Stimulated activated CD8-positive, alpha-beta memory T cell treated with anti-CD3 and anti-CD28 coated beads, Interleukin-12 subunit alpha, Interleukin-12 subunit beta, amount 100 ng/mL, for 24 hours (primary cell): ENCODE data around the gene AKAP13.
"Not testable (repeated sequence)": the region's sequence is repeated elsewhere in the genome, so short reads cannot be mapped to it uniquely, and the experiment has no call there.

ENCODE experiments used
- DNase-seq: peaks from one replicate; pipeline ENCODE4 v3.0.0-alpha.2; 2020; ENCODE audit errors: extremely low read depth

The AKAP13 gene

DNA sequence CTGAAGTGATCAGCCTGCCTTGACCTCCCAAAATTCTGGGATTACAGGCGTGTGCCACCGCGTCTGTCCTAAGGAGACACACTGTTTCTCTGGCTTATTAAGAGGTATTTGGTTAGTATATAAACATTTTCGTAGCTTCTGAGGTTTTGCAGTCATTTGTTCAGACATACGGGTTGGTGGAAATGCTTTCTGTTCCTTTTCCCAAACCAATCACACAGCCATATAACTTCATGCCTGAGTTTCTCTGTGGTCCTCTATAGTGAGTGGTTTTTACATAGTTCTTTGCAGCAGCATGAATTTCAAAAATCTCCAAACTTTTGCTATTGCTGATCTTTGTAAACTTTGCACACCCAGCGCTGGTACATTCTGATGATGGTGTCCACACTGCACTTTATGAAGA, 100.5 kb downstream of the AKAP13 start:
- DNase-seq, result no peak

DNA sequence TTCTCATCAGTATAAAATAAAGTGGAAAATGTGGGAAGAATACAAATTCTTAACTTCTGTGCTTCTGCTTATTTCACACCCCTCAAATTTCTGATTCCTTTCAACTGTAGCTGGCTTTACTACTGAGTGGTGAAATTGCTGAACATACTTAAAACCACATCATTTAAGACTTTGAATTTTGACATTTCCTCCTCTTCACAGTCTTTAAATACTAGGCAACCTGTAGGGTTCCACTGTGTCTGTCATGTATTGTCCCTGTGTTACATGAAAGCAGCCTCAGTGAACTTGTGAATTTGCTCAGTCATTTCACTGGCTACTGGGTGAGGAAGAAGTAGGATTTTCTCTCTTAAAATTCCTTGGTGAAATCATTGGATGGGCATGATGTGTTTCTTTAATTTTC, 101.1 kb downstream of the AKAP13 start:
- DNase-seq, result not testable (repeated sequence)

DNA sequence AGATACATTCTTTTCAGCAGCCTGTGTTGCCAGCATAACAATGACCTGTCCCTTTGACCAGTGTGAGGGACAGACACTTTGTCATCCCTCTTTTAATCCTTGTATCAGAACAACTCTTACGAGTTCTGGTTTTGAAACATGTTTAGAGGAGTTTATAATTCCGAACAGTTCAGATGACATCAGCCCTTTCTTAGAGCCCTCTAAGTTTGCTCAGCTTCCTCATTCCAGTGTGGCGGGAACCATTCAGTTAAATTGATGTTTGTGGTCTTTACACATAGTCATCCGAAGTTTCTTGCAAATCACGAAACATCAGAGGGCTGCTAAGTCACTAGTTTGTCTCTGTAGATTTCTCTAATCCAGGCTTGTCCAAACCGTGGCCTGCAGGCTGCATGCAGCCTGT, 102.5 kb downstream of the AKAP13 start:
- DNase-seq, result no peak

DNA sequence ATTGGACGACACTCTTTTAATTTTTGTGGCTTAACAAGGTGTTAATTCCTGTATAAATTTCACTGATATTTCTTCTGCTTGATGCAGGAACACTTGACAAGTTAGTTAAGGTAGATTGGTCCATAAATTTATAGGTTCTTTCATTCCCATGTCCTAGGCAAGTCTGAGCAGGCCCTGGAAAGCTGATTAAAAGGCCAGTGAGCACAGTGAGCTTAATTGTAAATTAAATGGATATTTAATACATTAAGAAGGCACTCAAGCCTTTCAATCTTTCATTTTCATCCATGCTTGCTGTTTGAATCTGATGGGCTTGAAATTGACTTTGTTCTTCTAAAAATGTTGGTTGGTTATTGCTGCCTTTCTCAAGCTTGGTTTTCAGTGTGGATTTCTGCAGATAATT, 103.6 kb downstream of the AKAP13 start:
- not testable (repeated sequence) for DNase-seq

DNA sequence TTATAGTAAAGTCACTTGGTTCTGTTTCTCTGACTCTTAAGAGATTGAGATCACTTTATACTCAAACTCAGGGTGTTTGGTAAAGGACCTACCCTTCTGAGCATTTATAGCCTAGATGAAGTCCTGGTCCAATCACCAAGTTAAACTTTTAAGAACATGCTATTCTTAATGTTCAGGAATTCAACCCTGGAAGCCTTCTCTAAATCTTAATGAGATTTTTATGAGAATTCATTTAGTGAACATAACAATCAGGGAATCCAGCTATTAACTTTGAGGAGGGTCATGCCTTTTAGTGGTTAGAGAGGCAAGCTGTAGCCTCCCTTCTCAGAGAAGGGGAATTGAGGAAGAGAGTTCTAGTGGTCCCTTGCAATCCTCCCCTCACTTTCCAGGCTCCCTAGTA, 104.5 kb downstream of the AKAP13 start:
- DNase-seq, result not testable (repeated sequence)

DNA sequence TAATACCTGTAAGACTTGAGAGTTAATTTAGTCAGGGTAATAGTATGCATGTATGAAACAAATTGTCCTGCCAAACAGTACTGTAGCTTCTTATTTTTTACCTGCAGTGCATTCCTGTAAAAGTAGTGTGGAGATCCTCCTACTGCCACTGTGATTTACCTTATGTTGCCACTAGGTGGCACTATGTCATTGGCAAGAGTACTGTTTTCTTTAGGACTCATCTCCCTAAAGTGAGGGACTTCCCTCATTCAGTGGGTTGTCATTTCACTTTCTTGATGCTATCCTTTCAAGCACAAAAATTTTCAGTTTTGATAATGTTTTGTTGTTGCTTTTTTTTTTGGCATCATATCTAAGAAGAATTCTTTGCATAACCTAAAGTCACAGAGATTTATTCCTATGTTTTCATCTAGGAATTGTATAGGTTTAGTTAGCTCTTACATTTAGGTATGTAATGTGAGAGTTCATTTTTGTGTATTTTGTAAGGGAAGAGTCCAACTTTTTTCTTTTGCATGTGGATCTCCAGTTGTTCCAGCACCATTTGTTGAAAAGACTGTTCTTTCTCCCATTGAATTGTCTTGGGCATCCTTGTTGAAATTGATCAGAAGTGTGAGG, 105.7 kb downstream of the AKAP13 start:
- peak; percentile 17 for DNase-seq

DNA sequence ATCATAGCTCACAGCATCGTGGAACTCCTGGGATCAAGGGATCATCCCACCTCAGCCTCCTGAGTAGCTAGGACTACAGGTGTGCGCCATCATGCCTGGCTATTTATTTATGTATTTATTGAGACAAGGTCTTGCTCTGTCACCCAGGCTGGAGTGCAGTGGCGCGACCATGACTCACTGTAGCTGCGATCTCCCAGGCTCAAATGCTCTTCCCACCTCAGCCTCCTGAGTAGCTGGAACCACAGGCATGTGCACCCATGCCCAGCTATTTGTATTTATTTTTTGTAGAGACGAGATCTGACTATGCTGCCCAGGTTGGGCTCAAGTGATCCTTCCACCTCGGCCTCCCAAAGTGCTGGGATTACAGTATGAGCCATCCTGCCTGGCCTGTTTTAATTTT, 107.4 kb downstream of the AKAP13 start:
- not testable (repeated sequence) for DNase-seq

DNA sequence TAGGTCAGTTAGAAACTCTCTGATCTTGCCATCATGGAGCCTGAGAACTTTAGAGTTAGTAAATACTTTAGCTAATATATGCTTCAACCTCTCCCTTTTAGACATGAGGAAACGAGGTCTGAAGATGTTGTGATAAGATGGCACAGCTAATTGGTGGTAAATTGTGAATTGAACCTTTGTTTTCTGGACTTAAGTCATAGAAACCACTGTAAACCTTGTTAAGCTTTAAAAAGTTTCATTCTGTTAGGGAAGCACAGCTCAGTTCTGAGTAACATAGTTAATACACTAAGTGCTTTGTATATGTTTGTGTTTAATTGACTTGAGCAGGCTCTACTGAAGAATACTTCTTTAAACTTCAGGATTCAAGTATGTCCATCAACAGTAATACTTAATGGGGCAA, 108.6 kb downstream of the AKAP13 start:
- no peak for DNase-seq

DNA sequence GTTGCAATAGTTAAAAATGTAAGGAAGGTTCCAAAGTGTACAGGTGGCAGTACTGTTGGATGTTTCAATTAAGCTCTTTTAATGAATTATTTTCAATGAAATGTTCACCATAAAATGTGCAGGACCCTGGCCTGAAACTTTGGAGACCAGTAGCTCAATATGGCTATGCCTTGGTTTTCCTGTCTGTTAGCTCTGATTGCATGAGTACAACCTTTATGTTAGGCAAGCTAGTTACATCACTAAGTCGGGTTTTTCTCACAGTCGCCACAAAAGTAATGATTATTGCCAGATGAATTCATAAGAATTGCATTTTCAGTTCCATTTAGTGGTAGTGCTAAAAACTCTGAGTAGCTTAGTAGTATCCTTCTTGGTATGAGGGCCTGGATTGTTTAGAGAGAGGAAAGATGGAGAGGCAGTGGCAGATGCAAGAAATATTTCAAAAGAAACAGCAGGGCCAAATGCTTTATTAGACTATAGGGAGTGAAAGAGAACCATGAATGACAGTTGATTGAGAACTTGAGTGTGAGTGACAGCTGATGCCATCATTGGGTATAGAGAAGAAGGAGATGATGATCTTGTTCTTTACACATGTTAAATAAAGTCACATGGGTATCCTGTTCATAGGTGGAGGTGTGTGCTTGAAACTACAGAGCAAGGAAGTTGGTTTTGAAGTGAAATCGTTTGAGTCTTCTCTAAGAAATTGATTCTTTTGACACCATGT, 109.5 kb downstream of the AKAP13 start:
- DNase-seq, result no peak

DNA sequence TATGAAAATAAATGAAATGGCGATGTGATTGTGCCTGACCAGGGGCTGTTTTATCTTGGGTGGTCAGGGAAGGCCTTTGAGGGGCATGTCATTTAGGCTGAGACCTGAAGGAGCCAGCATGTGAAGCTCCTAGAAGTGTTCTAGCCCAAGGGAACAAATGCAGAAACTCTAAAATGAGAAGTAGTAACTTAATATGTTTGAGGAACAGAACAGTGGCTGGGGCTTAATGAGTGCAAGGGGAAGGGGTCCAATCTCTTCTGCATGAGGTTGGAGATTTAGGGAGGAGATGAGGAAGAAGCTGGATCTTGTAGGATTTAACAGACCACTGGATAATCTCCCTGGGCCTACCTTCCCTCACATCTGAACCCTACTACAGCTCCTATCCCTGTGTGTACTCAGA, 110.5 kb downstream of the AKAP13 start:
- no peak for DNase-seq

DNA sequence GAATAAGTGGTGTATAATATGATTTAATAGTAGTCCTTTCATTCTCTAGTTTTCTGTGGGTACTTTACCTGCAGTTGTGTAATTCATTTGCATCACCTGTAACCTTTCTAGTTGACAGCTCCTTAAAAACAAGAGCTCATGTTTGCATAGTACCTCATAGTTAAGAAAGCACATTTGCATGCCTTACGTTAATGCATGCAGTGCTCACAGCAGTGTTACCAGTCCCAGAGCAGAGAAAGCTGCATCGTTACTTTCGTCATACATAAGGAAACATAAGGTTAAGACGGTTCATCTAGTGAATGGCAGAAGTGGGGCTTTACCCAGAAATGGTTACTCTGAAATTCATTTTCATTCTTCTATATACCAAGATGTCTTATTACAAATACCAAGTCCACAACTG, 111.3 kb downstream of the AKAP13 start:
- no peak for DNase-seq

DNA sequence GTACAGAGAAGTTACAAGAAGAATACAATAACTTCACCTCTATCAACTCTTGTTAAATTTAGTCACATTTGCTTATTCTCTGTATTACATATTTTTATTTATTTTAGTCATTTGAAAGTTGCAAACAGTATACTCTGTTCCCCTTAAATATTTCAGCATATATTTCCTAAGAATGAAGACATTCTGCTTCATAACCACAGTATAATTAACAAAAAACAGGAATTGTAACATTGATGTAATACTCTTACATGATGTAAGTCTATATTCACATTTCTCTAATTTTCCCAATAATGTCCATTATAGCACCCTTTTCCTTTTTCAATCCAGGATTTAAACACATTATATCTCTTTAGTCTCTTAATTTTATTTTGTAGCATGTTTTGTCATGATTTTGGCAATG, 112.0 kb downstream of the AKAP13 start:
- no peak for DNase-seq

DNA sequence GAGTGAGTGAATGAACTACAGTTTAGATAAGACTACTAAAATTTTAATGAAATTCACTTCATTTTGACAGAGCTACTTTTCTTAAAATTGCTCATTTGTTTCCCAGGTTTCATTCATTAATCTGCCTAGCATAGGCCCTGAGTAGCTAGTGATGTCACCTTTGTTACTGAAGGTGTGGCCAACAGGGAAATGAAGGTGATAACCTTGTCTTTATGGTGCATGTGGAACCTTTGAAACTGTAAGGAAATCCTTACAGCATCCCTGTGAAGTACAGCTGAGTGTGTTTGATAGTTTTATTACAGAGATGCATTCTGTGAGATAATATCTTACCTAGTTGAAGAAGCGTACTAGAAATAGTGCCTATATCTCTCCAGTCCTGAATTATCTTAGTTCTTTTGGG, 112.9 kb downstream of the AKAP13 start:
- no peak for DNase-seq

DNA sequence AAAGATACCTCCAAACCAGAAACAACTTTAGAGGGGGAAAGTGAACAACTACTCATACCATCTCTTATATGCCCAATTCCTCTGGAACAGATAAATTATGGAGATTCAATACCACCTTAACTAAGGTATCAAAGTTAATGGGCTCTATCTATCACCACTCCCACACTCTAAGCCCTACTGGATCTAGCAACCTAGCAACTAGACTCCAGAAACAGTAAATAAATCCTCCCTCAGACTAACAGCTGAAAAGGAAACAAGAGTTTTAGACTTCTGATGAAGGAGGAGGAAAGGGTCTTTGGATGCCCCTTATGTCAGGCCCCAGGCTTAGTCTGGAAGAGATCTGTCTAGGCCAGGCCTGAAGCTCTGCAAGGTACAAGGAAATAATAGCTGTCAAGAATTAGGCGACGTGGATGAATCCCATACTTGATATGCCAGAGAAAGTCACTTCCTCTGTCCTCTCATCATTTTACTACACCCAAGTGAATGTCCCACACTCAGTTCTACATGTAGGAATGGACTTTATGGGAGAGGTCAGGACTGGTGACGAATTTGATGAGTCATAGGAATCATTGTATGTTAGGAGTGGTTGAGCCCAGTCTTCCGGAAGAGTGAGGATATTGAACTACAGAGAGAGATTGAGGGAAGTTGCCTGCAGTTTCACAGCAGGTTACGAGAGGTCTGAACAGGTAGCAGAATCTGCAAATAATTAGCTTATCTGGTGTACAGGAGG, 113.8 kb downstream of the AKAP13 start:
- no peak for DNase-seq

DNA sequence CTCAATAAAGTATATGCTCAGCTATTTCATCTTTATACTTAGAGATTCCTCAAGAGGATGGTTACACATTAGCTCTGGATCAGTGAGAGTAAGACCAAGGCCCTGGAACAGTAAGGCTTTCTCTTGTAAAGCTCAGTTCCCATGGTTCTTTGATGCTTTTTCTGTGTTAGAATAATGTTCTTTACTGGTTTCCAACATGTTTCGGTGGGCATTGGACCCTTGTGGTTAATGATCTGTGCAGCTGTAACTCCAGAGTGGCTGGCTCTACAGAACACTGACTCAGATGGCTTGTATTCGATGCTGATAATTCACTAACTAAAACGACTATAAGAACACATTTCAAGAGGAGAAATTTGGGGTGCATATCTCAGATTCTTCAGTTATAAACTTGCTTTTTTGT, 114.7 kb downstream of the AKAP13 start:
- DNase-seq, result no peak

DNA sequence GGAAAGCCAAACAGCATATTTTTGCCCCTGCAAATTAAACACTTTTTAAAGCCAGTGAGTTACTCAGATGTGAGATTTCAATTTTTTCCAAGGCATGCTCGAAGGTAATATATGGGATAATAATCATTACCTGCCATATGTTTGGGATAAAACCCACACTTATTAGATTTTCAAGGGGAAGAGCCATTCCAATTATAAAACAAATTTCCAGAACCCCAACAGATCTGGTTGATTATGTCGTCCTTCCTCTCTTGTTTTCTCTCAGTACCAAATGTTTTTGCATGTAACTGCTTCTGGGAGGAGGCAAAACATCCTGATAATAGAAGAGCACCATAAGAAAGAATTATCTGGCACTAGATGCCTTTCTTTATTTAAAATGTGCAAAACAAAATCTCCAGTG, 115.1 kb downstream of the AKAP13 start:
- no peak for DNase-seq

DNA sequence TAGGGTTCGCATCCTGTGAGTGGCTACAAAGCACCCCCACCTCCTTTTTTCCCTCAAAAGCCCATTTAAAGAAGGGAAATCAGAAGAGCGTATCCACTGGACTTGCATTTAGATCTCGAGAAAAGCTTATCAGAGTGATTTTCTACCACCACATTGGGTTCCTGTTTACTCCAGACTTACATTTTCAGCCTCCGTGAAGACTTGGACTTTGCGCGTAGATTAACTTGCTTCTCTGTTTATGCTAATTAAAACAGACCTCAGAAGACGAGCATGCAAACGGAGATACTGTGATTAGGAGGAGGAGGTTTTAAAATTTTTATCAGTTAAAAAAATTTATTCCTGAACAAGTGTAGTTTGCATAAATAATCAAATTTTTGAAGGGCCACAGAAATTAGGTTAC, 115.7 kb downstream of the AKAP13 start:
- DNase-seq, result no peak

DNA sequence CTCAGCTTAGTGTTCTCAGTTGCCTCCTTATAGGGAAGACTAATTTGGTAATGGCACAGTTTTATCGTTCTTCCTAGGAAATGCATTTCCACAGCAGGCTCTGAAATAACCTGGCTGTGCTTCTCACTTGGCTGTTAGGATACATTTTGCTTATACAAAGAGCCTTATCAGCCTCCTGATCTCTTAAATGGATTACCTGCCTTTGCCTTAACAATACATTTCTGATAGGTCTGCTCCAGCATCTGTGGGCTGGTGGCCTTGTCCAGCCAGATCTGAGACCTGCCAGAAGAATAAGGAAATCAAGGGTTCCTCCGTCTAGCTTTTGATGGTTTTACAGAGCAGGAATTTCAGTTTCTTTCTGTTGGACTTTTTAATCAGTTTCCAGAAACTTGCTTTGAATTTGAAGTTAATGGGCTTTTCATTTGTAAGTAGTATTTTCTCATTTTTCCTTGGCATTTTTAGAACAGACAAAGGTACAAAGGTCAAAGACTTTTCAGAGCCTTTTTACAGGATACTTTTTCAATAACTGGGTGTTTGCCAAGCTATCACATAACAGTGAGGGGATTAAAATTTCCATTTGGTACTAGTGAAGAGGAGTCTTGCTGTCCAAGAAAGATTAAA, 116.3 kb downstream of the AKAP13 start:
- DNase-seq, result no peak

DNA sequence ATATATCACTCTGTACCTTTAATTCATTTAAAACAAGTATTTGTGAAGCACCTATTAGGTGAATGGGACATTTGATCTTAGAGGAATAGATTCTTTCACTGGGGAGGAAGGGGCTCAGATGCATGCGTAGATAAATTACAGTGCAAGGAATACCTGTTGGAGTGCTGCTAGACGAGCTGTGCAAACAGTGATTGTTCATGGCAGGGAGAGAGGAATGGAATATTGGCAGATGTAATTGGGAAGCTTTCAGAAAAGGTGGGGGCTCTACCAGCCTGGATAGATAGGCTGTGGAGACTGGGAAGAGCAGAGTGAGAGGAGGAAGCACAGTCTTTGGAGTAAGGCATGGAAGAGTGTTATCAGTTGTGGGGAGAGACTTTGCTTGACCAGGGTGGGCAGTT, 116.8 kb downstream of the AKAP13 start:
- no peak for DNase-seq

DNA sequence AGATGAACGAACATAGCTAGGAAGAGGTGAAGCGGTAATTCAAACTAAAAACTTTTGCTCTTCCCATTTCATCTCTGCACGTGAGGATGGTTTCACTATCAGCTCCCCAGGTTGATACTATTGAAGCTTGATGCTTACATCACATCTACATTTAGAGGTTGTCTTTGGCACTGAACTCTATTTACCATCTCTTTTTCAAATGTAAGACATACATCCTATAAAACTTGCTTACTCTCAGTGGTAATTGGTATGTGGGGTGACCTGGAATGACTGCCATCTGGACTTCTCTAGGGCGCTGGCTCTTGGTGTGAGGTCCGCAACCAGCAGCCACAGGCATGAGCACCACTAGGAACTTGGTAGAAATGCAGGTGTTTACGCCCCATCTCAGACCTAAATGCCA, 118.1 kb downstream of the AKAP13 start:
- no peak for DNase-seq

DNA sequence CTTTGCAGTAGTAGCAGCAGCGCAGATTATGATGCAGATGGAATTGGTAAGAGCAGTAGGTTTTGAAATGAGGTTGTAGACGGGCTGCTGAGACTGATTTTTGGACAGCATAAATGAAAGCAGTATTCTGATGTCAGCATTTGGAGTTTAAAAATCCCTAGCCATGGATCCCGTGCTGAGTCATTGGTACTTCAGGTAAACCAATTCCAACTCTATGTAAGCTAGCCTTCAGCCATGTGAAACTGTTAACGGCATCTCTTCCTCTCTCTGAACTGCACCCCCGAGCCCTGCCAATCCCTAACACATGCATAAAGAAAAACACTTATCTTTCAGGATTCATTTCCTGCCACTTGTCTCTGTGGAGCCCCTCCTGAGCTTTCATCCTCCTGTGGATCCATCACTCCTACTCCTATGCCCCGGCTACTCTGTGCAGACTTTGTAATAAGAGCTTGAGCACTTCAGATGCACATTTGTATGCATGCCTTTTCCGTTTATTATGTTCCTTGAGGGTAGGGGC, 119.0 kb downstream of the AKAP13 start:
- DNase-seq, result no peak

DNA sequence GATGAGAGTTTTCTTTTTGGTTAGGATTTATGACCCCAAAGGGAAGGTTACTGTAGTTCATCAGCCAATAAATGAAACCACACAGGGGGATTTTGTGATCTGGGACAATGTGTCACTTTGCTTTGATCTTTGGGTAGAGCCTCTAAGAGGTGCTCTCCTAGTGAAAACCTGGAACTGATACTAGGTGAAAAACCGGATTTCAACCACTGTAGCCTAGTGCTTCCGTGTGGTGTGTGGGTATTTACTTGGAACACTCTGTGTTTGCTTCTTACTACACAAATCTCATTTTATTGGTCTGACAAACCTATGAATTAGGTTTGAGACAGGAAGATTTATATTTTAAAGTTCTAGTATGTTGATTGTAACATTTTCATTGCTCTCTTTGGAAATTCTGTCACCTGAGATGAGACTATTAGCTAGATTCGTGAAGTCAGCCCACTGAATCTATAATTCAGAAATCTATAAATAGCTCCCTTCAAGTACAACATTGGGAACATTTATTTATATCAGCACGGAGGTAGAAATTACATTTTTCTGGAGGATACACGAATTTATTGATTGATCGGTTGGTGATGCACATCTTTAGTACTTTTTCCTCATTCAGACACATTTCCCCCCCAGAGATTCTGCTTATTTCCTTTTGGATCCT, 119.8 kb downstream of the AKAP13 start:
- DNase-seq, result no peak
